Activated CD8-positive, alpha-beta memory T cell treated with anti-CD3 and anti-CD28 coated beads for 24 hours (primary cell): Measurements from ENCODE around the gene ELOVL6.
"Not testable (repeated sequence)": the region's sequence is repeated elsewhere in the genome, so short reads cannot be mapped to it uniquely, and the experiment has no call there.

Experiments
- DNase-seq: peaks from one replicate; pipeline ENCODE4 v3.0.0-alpha.2; 2020

Gene ELOVL6

GRCh38 chr4:110068248-110068647, 130.2 kb downstream of the ELOVL6 start:
- no peak for DNase-seq

GRCh38 chr4:110064934-110065333, 133.5 kb downstream of the ELOVL6 start:
- DNase-seq = no peak

- no peak for DNase-seq
These were observed 134.1 kb downstream of the ELOVL6 start for GRCh38 chr4:110064295-110064694.

GRCh38 chr4:110062166-110062565, 136.2 kb downstream of the ELOVL6 start:
- no peak for DNase-seq

GRCh38 chr4:110061076-110061475, 137.3 kb downstream of the ELOVL6 start:
- no peak for DNase-seq

- DNase-seq = no peak
These were observed 138.7 kb downstream of the ELOVL6 start for GRCh38 chr4:110059556-110060191.

GRCh38 chr4:110058677-110059076, 139.7 kb downstream of the ELOVL6 start:
- no peak for DNase-seq

GRCh38 chr4:110055158-110055768, 143.2 kb downstream of the ELOVL6 start:
- no peak for DNase-seq

GRCh38 chr4:110049951-110050925, 148.2 kb downstream of the ELOVL6 start:
- DNase-seq = peak; percentile 71

- no peak for DNase-seq
These were observed 151.8 kb downstream of the ELOVL6 start for GRCh38 chr4:110046588-110047049.

GRCh38 chr4:110042545-110043517, 155.6 kb downstream of the ELOVL6 start:
- DNase-seq = no peak

- no peak for DNase-seq
These were observed 156.7 kb downstream of the ELOVL6 start for GRCh38 chr4:110041735-110042134.

- not testable (repeated sequence) for DNase-seq
These were observed 159.3 kb downstream of the ELOVL6 start for GRCh38 chr4:110039164-110039563.

GRCh38 chr4:110034026-110034393, 164.4 kb downstream of the ELOVL6 start:
- no peak for DNase-seq

- no peak for DNase-seq
These were observed 164.9 kb downstream of the ELOVL6 start for GRCh38 chr4:110033355-110034025.

- no peak for DNase-seq
These were observed 165.8 kb downstream of the ELOVL6 start for GRCh38 chr4:110032603-110033002.

- no peak for DNase-seq
These were observed 172.7 kb downstream of the ELOVL6 start for GRCh38 chr4:110025718-110026117.

GRCh38 chr4:110025056-110025455, 173.4 kb downstream of the ELOVL6 start:
- no peak for DNase-seq

- DNase-seq = no peak
These were observed 176.0 kb downstream of the ELOVL6 start for GRCh38 chr4:110022457-110022856.

GRCh38 chr4:110020646-110021443, 177.6 kb downstream of the ELOVL6 start:
- no peak for DNase-seq

- no peak for DNase-seq
These were observed 178.3 kb downstream of the ELOVL6 start for GRCh38 chr4:110020139-110020538.
